ENCODE results near the gene PEMT. TPM values are rescaled to one million over a fixed set of nuclear protein-coding genes. Genes with fewer than 3 reads are reported as not detected.

The PEMT gene
- total RNA-seq, 1 experiment from 2014 or later, result 27.0 TPM

GRCh38 chr17:17626151-17626805, 34.8 kb upstream of the PEMT start:
- POLR2A ChIA-PET, result no interaction called here

GRCh38 chr17:17624741-17625140, 33.2 kb upstream of the PEMT start:
- intact Hi-C loops (cut with micrococcal nuclease; ENCODE audit: unreplicated experiment), result no loop called here
- in situ Hi-C loops (cut with HindIII; ENCODE audit: low pct_unique_long_range_greater_than_20kb, low sequenced_read_pairs), result no loop called here
- H3K27ac ChIP-seq (ENCODE audit: low read length), result no peak overlapping the region
- no peak for DNase-seq (ENCODE audit: low read depth, low spot score)
- no peaks in the 10 kb centered on the region for H3K36me3 ChIP-seq (ENCODE audit: control insufficient read depth, insufficient read depth, low read length)
- no peaks in the 10 kb centered on the region for H3K9me3 ChIP-seq (ENCODE audit: control insufficient read depth, insufficient read depth, low read depth, low read length)
- ChIA-PET POLR2A (interaction anchor here (0.7 kb wide), 1 partner anchor 505 kb away, joined by 5 read pairs; no protein-coding TSS in a partner anchor), CTCF (no interaction called here)
- no peaks in the 10 kb centered on the region for H3K27me3 ChIP-seq (ENCODE audit: control insufficient read depth, insufficient read depth, low read length)
- no peaks in the 10 kb centered on the region for H3K4me1 ChIP-seq (ENCODE audit: control insufficient read depth, insufficient read depth, low read length)
- TF ChIP-seq, protein P1, sequence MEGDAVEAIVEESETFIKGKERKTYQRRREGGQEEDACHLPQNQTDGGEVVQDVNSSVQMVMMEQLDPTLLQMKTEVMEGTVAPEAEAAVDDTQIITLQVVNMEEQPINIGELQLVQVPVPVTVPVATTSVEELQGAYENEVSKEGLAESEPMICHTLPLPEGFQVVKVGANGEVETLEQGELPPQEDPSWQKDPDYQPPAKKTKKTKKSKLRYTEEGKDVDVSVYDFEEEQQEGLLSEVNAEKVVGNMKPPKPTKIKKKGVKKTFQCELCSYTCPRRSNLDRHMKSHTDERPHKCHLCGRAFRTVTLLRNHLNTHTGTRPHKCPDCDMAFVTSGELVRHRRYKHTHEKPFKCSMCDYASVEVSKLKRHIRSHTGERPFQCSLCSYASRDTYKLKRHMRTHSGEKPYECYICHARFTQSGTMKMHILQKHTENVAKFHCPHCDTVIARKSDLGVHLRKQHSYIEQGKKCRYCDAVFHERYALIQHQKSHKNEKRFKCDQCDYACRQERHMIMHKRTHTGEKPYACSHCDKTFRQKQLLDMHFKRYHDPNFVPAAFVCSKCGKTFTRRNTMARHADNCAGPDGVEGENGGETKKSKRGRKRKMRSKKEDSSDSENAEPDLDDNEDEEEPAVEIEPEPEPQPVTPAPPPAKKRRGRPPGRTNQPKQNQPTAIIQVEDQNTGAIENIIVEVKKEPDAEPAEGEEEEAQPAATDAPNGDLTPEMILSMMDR (IDR thresholded peaks at IDR 0.05), result no peak
- no peak for TF ChIP-seq SIN3A (IDR thresholded peaks at IDR 0.05; ENCODE audit: borderline replicate concordance, insufficient read depth, low read depth, low read length)
- no peak for TF ChIP-seq TCF7L2 (IDR thresholded peaks at IDR 0.05; ENCODE audit: low read depth, low read length)
- no peak for TF ChIP-seq REST (IDR thresholded peaks at IDR 0.05; ENCODE audit: insufficient read depth in 1 of 2, low read depth in 2 of 2, low read length in 1 of 2)
- no peak for TF ChIP-seq POLR2AphosphoS5 (IDR thresholded peaks at IDR 0.05; ENCODE audit: low read depth, low read length)
- no TSS peak for BruUV-seq (replicated peaks)
- ATAC-seq, result no peak
- no peak overlapping the region for H3K4me3 ChIP-seq (ENCODE audit: low read depth in 2 of 2, low read length in 2 of 2)

More at GRCh38 chr17:17626151-17626805, 34.8 kb upstream of the PEMT start:
- Histone ChIP-seq H3K4me1 (ENCODE audit: control insufficient read depth, insufficient read depth, low read length) (no peaks in the 10 kb centered on the region), H3K36me3 (ENCODE audit: control insufficient read depth, insufficient read depth, low read length) (no peaks in the 10 kb centered on the region), H3K27ac (ENCODE audit: low read length) (no peak overlapping the region), H3K4me3 (ENCODE audit: low read depth in 2 of 2, low read length in 2 of 2) (no peak overlapping the region), H3K27me3 (ENCODE audit: control insufficient read depth, insufficient read depth, low read length) (no peaks in the 10 kb centered on the region), H3K9me3 (ENCODE audit: control insufficient read depth, insufficient read depth, low read depth, low read length) (no peaks in the 10 kb centered on the region)
- intact Hi-C loops (cut with micrococcal nuclease; ENCODE audit: unreplicated experiment) (no loop called here), in situ Hi-C loops (cut with HindIII; ENCODE audit: low pct_unique_long_range_greater_than_20kb, low sequenced_read_pairs) (no loop called here)
- ATAC-seq (peak; percentile 62), DNase-seq (ENCODE audit: low read depth, low spot score) (no peak)
- BruUV-seq (replicated peaks), result no TSS peak
- TF ChIP-seq POLR2AphosphoS5 (IDR thresholded peaks at IDR 0.05; ENCODE audit: low read depth, low read length) (no peak), TCF7L2 (IDR thresholded peaks at IDR 0.05; ENCODE audit: low read depth, low read length) (no peak; the same call in 1 of the 2 replicates), SIN3A (IDR thresholded peaks at IDR 0.05; ENCODE audit: borderline replicate concordance, insufficient read depth, low read depth, low read length) (no peak), REST (IDR thresholded peaks at IDR 0.05; ENCODE audit: insufficient read depth in 1 of 2, low read depth in 2 of 2, low read length in 1 of 2) (no peak)
- TF ChIP-seq, protein P1 (IDR thresholded peaks at IDR 0.05), result no peak
- CTCF ChIA-PET, result interaction anchor here (0.6 kb wide), 1 partner anchor 40 kb away, joined by 3 read pairs; no protein-coding TSS in a partner anchor

Measured in Panc1 (cell line).